Measurements from ENCODE around the gene MYH14. TPM values are rescaled to one million over a fixed set of nuclear protein-coding genes. Genes with fewer than 3 reads are reported as not detected.

MYH14 gene
- total RNA-seq, 1 donor from 2014 or later = 93.9 TPM

GRCh38 chr19:50205681-50206138 lies 2.3 kb downstream of the MYH14 start:
- Mint-ChIP-seq H3K9me3 (no peaks in the 10 kb centered on the region), H3K27ac (peak overlapping the region; percentile 96), H3K4me3 (peak overlapping the region; percentile 86), H3K4me1 (ENCODE audit: unreplicated experiment) (no peaks in the 10 kb centered on the region), H3K27me3 (peaks cover 38% of the 10 kb centered on the region), H3K36me3 (no peaks in the 10 kb centered on the region)
- no peak for DNase-seq (ENCODE audit: extremely low spot score, unreplicated experiment)
- TF ChIP-seq CTCF (conservative IDR thresholded peaks at IDR 0.05) = peak; percentile 32

GRCh38 chr19:50206191-50206590 lies 2.8 kb downstream of the MYH14 start:
- H3K9me3 Mint-ChIP-seq = no peaks in the 10 kb centered on the region
- H3K27ac Mint-ChIP-seq = peak overlapping the region; percentile 96
- TF ChIP-seq CTCF (conservative IDR thresholded peaks at IDR 0.05) = no peak
- H3K27me3 Mint-ChIP-seq = peaks cover 35% of the 10 kb centered on the region
- no peak for DNase-seq (ENCODE audit: extremely low spot score, unreplicated experiment)
- H3K36me3 Mint-ChIP-seq = no peaks in the 10 kb centered on the region
- H3K4me3 Mint-ChIP-seq = peak overlapping the region; percentile 86
- H3K4me1 Mint-ChIP-seq (ENCODE audit: unreplicated experiment) = no peaks in the 10 kb centered on the region

- H3K36me3 Mint-ChIP-seq = peaks cover 6% of the 10 kb centered on the region
- no peak for DNase-seq (ENCODE audit: extremely low spot score, unreplicated experiment)
- no peaks in the 10 kb centered on the region for H3K9me3 Mint-ChIP-seq
- H3K4me1 Mint-ChIP-seq (ENCODE audit: unreplicated experiment) = no peaks in the 10 kb centered on the region
- TF ChIP-seq CTCF (conservative IDR thresholded peaks at IDR 0.05) = no peak
- H3K4me3 Mint-ChIP-seq = peak overlapping the region; percentile 29
- peak overlapping the region; percentile 96 for H3K27ac Mint-ChIP-seq
- H3K27me3 Mint-ChIP-seq = peaks cover 21% of the 10 kb centered on the region
Observed at GRCh38 chr19:50207730-50208129, 4.3 kb downstream of the MYH14 start.

GRCh38 chr19:50209131-50209530 lies 5.7 kb downstream of the MYH14 start:
- no peak for DNase-seq (ENCODE audit: extremely low spot score, unreplicated experiment)
- Mint-ChIP-seq H3K4me1 (ENCODE audit: unreplicated experiment) (no peaks in the 10 kb centered on the region), H3K27ac (no peak overlapping the region), H3K36me3 (peaks cover 7% of the 10 kb centered on the region), H3K9me3 (no peaks in the 10 kb centered on the region), H3K4me3 (no peak overlapping the region), H3K27me3 (peaks cover 15% of the 10 kb centered on the region)
- no peak for TF ChIP-seq CTCF (conservative IDR thresholded peaks at IDR 0.05)

GRCh38 chr19:50210425-50210824 lies 7.0 kb downstream of the MYH14 start:
- Mint-ChIP-seq H3K36me3 (peaks cover 9% of the 10 kb centered on the region), H3K9me3 (no peaks in the 10 kb centered on the region), H3K27ac (no peak overlapping the region), H3K27me3 (peaks cover 7% of the 10 kb centered on the region), H3K4me3 (no peak overlapping the region), H3K4me1 (ENCODE audit: unreplicated experiment) (no peaks in the 10 kb centered on the region)
- no peak for DNase-seq (ENCODE audit: extremely low spot score, unreplicated experiment)
- TF ChIP-seq CTCF (conservative IDR thresholded peaks at IDR 0.05) = no peak

- Mint-ChIP-seq H3K9me3 (no peaks in the 10 kb centered on the region), H3K27me3 (no peaks in the 10 kb centered on the region), H3K4me3 (peak overlapping the region; percentile 74), H3K27ac (peak overlapping the region; percentile 96), H3K36me3 (peaks cover 12% of the 10 kb centered on the region), H3K4me1 (ENCODE audit: unreplicated experiment) (peaks cover 3% of the 10 kb centered on the region)
- no peak for DNase-seq (ENCODE audit: extremely low spot score, unreplicated experiment)
- TF ChIP-seq CTCF (conservative IDR thresholded peaks at IDR 0.05) = no peak
Observed at GRCh38 chr19:50213925-50214324, 10.5 kb downstream of the MYH14 start.
